HCT116 (cell line): Measurements from ENCODE around the gene RHPN2. TPM values are rescaled to one million over a fixed set of nuclear protein-coding genes. Genes with fewer than 3 reads are reported as not detected.
"Not testable (repeated sequence)": the region's sequence is repeated elsewhere in the genome, so short reads cannot be mapped to it uniquely, and the experiment has no call there.

Experiments
- ATAC-seq: fragments of 200-7000 bp; cut with Tn5 transposase; 2 replicates; pipeline ENCODE4 v1.9.1; 2020; ENCODE audit warnings: mild to moderate bottlenecking, moderate library complexity
- BruUV-seq: library from RNA; stranded (reverse); fragments of 400-500 nt; replicated peaks from 2 replicates; lab custom pipeline; 2021; lab: Mats Ljungman, UMichigan
- CTCF ChIA-PET: fragments of 300-600 bp; sonication (Branson Sonifier 250); formaldehyde crosslinking; loops from one replicate; lab custom pipeline; 2021; ENCODE audit warnings: antibody characterized with exemption; lab: Charles Lee
- POLR2A ChIA-PET: fragments of 300-600, 350-600 bp; sonication (Branson Sonifier 250); formaldehyde crosslinking; loops from one replicate; lab custom pipeline; 2021; ENCODE audit warnings: antibody characterized with exemption; lab: Charles Lee
- RAD21 ChIA-PET, 2 experiments: fragments of 300-600 bp; sonication (Branson Sonifier 250); formaldehyde crosslinking; loops; one replicate each; lab custom pipeline; 2023; ENCODE audit warnings: low total read pairs in 2 of 2; ENCODE audit not compliant: uncharacterized antibody in 2 of 2, unreplicated experiment in 2 of 2, low non-redundant PET in 1 of 2; lab: Charles Lee
- DNase-seq: peaks from one replicate; pipeline ENCODE4 v3.0.0-alpha.2; 2010; ENCODE audit warnings: low read depth, low spot score
- H2AFZ ChIP-seq: fragments of 200-600 bp; shearing (Covaris generic), sonication (generic); 2 replicates; pipeline ENCODE4 v1.6.1; 2017; ENCODE audit warnings: low read depth, mixed run types, mixed read lengths, antibody characterized with exemption, low read length; ENCODE audit not compliant: poor library complexity, severe bottlenecking
- H3K27ac ChIP-seq: 2 replicates; pipeline ENCODE4 v1.5.1; 2012; ENCODE audit warnings: low read depth, low read length
- H3K27me3 ChIP-seq: fragments of 200-600 bp; sonication (generic); 2 replicates; pipeline ENCODE4 v1.6.1; 2016; ENCODE audit warnings: mixed run types, low read length, mixed read lengths; ENCODE audit not compliant: insufficient read depth
- H3K36me3 ChIP-seq, 2 experiments: fragments of 200-500 bp in 1 of 2; fragments of 200-600 bp in 1 of 2; sonication (Bioruptor generic) in 1 of 2; sonication (generic) in 1 of 2; 2 replicates each; pipeline versions ENCODE4 v1.5.1 to v1.6.1; 2014 to 2016; ENCODE audit warnings: low read length in 2 of 2, inconsistent platforms in 1 of 2, mixed read lengths in 1 of 2, mixed run types in 1 of 2; ENCODE audit not compliant: insufficient read depth in 2 of 2, control insufficient read depth in 1 of 2
- H3K4me1 ChIP-seq, 2 experiments: fragments of 200-600 bp in 1 of 2; sonication (generic) in 1 of 2; 2 replicates each; pipeline versions ENCODE4 v1.5.1 to v1.6.1; 2012 to 2017; ENCODE audit warnings: low read length in 2 of 2, inconsistent platforms in 1 of 2, mild to moderate bottlenecking in 1 of 2, mixed read lengths in 1 of 2, mixed run types in 1 of 2, moderate library complexity in 1 of 2; ENCODE audit not compliant: insufficient read depth in 2 of 2, control insufficient read depth in 1 of 2
- H3K4me2 ChIP-seq: fragments of 200-600 bp; sonication (generic); 2 replicates; pipeline ENCODE4 v1.6.1; 2017; ENCODE audit warnings: mixed run types, low read length, mixed read lengths
- H3K4me3 ChIP-seq, 2 experiments: fragments of 200-600 bp in 1 of 2; sonication (generic) in 1 of 2; replicated peaks in 1 of 2; 2 replicates each; pipeline ENCODE4 v1.5.1; 2011 to 2016; ENCODE audit warnings: low read length in 2 of 2, control low read depth in 1 of 2, low read depth in 1 of 2, mild to moderate bottlenecking in 1 of 2, mixed read lengths in 1 of 2, mixed run types in 1 of 2
- H3K79me2 ChIP-seq: fragments of 200-600 bp; sonication (generic); 2 replicates; pipeline ENCODE4 v1.6.1; 2017; ENCODE audit warnings: mild to moderate bottlenecking, mixed run types, low read length, moderate library complexity, mixed read lengths; ENCODE audit not compliant: insufficient read depth
- H3K9ac ChIP-seq: fragments of 200-600 bp; sonication (generic); 2 replicates; pipeline ENCODE4 v1.6.1; 2016; ENCODE audit warnings: low read length, mixed read lengths
- H3K9me2 ChIP-seq: fragments of 200-600 bp; sonication (generic), shearing (Covaris generic); 2 replicates; pipeline ENCODE4 v1.6.1; 2017; ENCODE audit warnings: mixed run types, mild to moderate bottlenecking, moderate library complexity; ENCODE audit not compliant: insufficient read depth
- H3K9me3 ChIP-seq, 2 experiments: fragments of 200-500 bp in 1 of 2; fragments of 200-600 bp in 1 of 2; sonication (Bioruptor generic) in 1 of 2; sonication (generic) in 1 of 2; 2 replicates each; pipeline ENCODE4 v1.6.1; 2014 to 2017; ENCODE audit warnings: low read length in 2 of 2, mixed read lengths in 2 of 2, inconsistent platforms in 1 of 2, low read depth in 1 of 2, mild to moderate bottlenecking in 1 of 2, mixed run types in 1 of 2, moderate library complexity in 1 of 2; ENCODE audit not compliant: control insufficient read depth in 1 of 2, insufficient read depth in 1 of 2
- H4K20me1 ChIP-seq: fragments of 200-600 bp; sonication (generic), shearing (Covaris generic); 2 replicates; pipeline ENCODE4 v1.6.1; 2017; ENCODE audit warnings: mixed run types, mild to moderate bottlenecking, moderate library complexity; ENCODE audit not compliant: insufficient read depth
- CBX3 ChIP-seq: IDR thresholded peaks from 2 replicates; pipeline ENCODE4 v1.6.1; 2012; ENCODE audit warnings: low read depth
- EZH2 ChIP-seq: fragments of 200-600 bp; sonication (generic); IDR thresholded peaks from 2 replicates; pipeline ENCODE4 v1.6.1; 2017; ENCODE audit warnings: antibody characterized with exemption, mixed run types
- JUND ChIP-seq: IDR thresholded peaks from 2 replicates; pipeline ENCODE4 v1.6.1; 2012
- MAX ChIP-seq: IDR thresholded peaks from 2 replicates; pipeline ENCODE4 v1.6.1; 2012
- RAD21 ChIP-seq: IDR thresholded peaks from 2 replicates; pipeline ENCODE4 v1.6.1; 2012; ENCODE audit warnings: low read depth, mild to moderate bottlenecking
- SP1 ChIP-seq: IDR thresholded peaks from 2 replicates; pipeline ENCODE4 v1.6.1; 2012; ENCODE audit warnings: low read depth
- ZNF274 ChIP-seq: fragments of 200-500 bp; sonication (Bioruptor generic); IDR thresholded peaks from 2 replicates; pipeline ENCODE4 v1.6.1; 2014; ENCODE audit warnings: mild to moderate bottlenecking, low read depth, low read length, inconsistent platforms
- intact Hi-C: fragments of 100-400 bp; cut with micrococcal nuclease; formaldehyde crosslinking; loops from 2 replicates; pipeline ENCODE4 v1.10.0; 2022
- total RNA-seq: library from RNA; stranded (reverse); gene quantifications from one replicate; pipeline ENCODE4 v1.2.1, GENCODE V29; 2021; ENCODE audit not compliant: unreplicated experiment
- TF ChIP-seq, protein P1 (sequence below): IDR thresholded peaks from 2 replicates; pipeline ENCODE4 v1.6.1; 2011; ENCODE audit warnings: mild to moderate bottlenecking, low read length, moderate library complexity; ENCODE audit not compliant: insufficient replicate concordance; ENCODE audit errors: extremely low read depth

RHPN2 gene
- total RNA-seq, 1 experiment from 2014 or later: 33.3 TPM

- Histone ChIP-seq H3K27ac (no peak overlapping the region), H3K4me1 (peaks cover 14 to 23% of the 10 kb centered on the region in 2 experiments), H3K36me3 (peaks cover 0 to 9% of the 10 kb centered on the region in 2 experiments; a peak in 1 of 4 replicates), H3K27me3 (no peaks in the 10 kb centered on the region), H3K79me2 (peaks cover 61% of the 10 kb centered on the region)
- POLR2A ChIA-PET: no interaction called here
- intact Hi-C loops: no loop called here
- no peak for TF ChIP-seq RAD21
- TF ChIP-seq CBX3: no peak
- no peak for TF ChIP-seq EZH2
- TF ChIP-seq, protein P1, sequence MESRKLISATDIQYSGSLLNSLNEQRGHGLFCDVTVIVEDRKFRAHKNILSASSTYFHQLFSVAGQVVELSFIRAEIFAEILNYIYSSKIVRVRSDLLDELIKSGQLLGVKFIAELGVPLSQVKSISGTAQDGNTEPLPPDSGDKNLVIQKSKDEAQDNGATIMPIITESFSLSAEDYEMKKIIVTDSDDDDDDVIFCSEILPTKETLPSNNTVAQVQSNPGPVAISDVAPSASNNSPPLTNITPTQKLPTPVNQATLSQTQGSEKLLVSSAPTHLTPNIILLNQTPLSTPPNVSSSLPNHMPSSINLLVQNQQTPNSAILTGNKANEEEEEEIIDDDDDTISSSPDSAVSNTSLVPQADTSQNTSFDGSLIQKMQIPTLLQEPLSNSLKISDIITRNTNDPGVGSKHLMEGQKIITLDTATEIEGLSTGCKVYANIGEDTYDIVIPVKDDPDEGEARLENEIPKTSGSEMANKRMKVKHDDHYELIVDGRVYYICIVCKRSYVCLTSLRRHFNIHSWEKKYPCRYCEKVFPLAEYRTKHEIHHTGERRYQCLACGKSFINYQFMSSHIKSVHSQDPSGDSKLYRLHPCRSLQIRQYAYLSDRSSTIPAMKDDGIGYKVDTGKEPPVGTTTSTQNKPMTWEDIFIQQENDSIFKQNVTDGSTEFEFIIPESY: no peak
- no peak for TF ChIP-seq JUND
- no peak for TF ChIP-seq SP1
- TF ChIP-seq MAX: no peak
- no peak for TF ChIP-seq ZNF274
- TF ChIP-seq, all 23 proteins: peak for 0
- RAD21 ChIA-PET: no interaction called here
- Histone ChIP-seq H3K4me3 (no peak overlapping the region), H3K4me2 (no peak overlapping the region), H3K9me2 (no peaks in the 10 kb centered on the region), H4K20me1 (no peaks in the 10 kb centered on the region), H2AFZ (no peak overlapping the region), H3K9ac (no peak overlapping the region), H3K9me3 (peaks cover 0 to 5% of the 10 kb centered on the region in 2 experiments; a peak in 1 of 4 replicates)
- CTCF ChIA-PET: no interaction called here
- ATAC-seq (no peak), DNase-seq (no peak)
- no TSS peak for BruUV-seq
These were observed 34.9 kb downstream of the RHPN2 start for GRCh38 chr19:33029746-33030303.

DNA sequence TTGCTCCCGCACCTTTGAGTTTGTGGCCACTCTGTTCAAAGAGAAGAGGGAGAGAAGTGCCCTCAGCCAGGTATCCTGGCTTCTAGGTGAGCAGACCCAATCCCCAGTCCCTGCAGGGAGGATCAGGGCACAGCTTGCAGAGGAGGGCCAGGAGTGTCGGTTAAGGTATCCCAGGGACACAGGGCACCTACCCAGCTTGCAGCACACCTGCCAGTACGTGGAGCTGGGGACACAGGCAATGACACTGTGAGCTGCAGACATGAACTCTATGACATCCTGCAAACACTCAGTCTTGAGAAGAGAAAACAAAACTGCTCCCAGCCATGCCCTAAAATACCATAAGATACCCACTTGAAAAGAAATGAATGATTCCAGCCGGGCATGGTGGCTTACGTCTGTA, 38.1 kb downstream of the RHPN2 start:
- H3K27ac ChIP-seq, RAD21 ChIA-PET, ATAC-seq: not testable (repeated sequence)

DNA sequence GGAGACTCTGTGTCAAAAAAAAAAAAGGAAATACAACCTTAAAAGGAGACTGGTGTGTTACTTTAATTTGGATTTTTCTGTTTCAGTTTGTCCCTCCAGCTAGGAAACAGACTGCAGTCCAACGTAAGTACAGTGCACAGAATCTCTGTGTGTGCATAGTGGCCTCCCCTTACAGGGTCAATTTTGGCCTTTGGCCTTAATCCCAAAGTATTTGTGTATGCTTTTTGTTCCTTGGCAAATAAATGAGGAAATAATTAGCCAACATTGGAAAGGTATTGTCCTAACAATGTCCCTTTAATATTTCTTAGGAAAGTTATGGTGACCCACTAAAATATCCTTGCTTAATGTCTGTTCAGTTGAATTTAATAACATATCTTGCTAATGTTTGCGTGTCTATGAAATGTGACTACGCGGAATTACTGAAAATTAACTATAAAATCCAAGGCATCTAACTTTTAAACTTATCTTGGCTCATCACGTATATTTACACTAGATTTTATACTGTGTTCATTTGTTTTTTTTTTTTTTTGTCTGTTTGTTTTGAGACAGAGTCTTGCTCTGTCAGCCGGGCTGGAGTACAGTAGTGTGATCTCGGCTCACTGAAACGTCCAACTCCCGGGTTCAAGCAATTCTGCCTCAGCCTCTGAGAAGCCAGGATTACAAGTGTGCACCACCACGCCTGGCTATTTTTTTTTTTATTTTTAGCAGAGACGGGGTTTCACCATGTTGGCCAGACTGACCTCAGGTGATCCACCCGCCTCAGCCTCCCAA, 39.0 kb downstream of the RHPN2 start:
- H3K4me3 ChIP-seq, CTCF ChIA-PET, H3K36me3 ChIP-seq, ATAC-seq, DNase-seq, H3K27ac ChIP-seq, H3K9me3 ChIP-seq, H2AFZ ChIP-seq, H4K20me1 ChIP-seq, intact Hi-C loops, H3K27me3 ChIP-seq, RAD21 ChIA-PET, H3K9me2 ChIP-seq: not testable (repeated sequence)
- POLR2A ChIA-PET: interaction anchor here (1.1 kb wide), 1 partner anchor 16 kb away, joined by 3 read pairs; no protein-coding TSS in a partner anchor
- Histone ChIP-seq H3K4me2 (peak overlapping the region; percentile 66), H3K4me1 (peaks cover 13 to 34% of the 10 kb centered on the region in 2 experiments), H3K9ac (peak overlapping the region; percentile 20; the same call in 1 of the 2 replicates), H3K79me2 (peaks cover 42% of the 10 kb centered on the region)
- TSS peak; percentile 32 for BruUV-seq

More for the DNA sequence above, 38.1 kb downstream of the RHPN2 start:
- DNase-seq, H2AFZ ChIP-seq, H3K9me2 ChIP-seq, POLR2A ChIA-PET, H3K27me3 ChIP-seq, intact Hi-C loops, H3K9me3 ChIP-seq, H4K20me1 ChIP-seq, H3K4me2 ChIP-seq, H3K36me3 ChIP-seq, BruUV-seq, CTCF ChIA-PET, H3K9ac ChIP-seq, H3K4me3 ChIP-seq: not testable (repeated sequence)
- Histone ChIP-seq H3K79me2 (peaks cover 50% of the 10 kb centered on the region), H3K4me1 (peaks cover 13 to 34% of the 10 kb centered on the region in 2 experiments)
